Measurements from ENCODE around the gene PSMC3IP. TPM values are rescaled to one million over a fixed set of nuclear protein-coding genes. Genes with fewer than 3 reads are reported as not detected.
"Not testable (repeated sequence)": the region's sequence is repeated elsewhere in the genome, so short reads cannot be mapped to it uniquely, and the experiment has no call there.

Gene PSMC3IP
- 1 to 10 TPM in 1 of 2 donors, not detected in 1; 2.1 TPM for total RNA-seq

GRCh38 chr17:42577532-42578281 is at the start of gene PSMC3IP:
PSMC3IP (minus strand) TSS chr17:42577729; CDS start chr17:42577686, 43 bp downstream.
- H3K9me3 ChIP-seq, result no peaks in the 10 kb centered on the region
- peak in 2 of 3 donors; percentile 76 to 79 for TF ChIP-seq POLR2A (IDR thresholded peaks at IDR 0.05)
- TF ChIP-seq, protein P1, sequence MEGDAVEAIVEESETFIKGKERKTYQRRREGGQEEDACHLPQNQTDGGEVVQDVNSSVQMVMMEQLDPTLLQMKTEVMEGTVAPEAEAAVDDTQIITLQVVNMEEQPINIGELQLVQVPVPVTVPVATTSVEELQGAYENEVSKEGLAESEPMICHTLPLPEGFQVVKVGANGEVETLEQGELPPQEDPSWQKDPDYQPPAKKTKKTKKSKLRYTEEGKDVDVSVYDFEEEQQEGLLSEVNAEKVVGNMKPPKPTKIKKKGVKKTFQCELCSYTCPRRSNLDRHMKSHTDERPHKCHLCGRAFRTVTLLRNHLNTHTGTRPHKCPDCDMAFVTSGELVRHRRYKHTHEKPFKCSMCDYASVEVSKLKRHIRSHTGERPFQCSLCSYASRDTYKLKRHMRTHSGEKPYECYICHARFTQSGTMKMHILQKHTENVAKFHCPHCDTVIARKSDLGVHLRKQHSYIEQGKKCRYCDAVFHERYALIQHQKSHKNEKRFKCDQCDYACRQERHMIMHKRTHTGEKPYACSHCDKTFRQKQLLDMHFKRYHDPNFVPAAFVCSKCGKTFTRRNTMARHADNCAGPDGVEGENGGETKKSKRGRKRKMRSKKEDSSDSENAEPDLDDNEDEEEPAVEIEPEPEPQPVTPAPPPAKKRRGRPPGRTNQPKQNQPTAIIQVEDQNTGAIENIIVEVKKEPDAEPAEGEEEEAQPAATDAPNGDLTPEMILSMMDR (IDR thresholded peaks at IDR 0.05), result peak in 4 of 7 experiments; percentile 26 to 49 (median 42)
- intact Hi-C loops (cut with DNase I), result loop anchor here (5.0 kb wide), 1 partner anchor 105 kb away; the partner anchor contains the start of genes CCR10 and CNTNAP1
- H3K4me3 ChIP-seq, result peak within 1 kb of the TSS; percentile 38 to 43
- peaks cover 22% of the 10 kb centered on the region for H3K4me1 ChIP-seq
- peak; percentile 96 for ATAC-seq
- DNase-seq, result peak; percentile 95 to 96 (median 95)
- 1 to 2% methylated on average over 18 to 52 of the region's 52 CpGs for WGBS, 2 donors
- no peaks in the 10 kb centered on the region for H3K27me3 ChIP-seq
- peaks cover 14 to 27% of the 10 kb centered on the region in 2 donors for H3K36me3 ChIP-seq (replicated peaks in 1 of 2; ENCODE audit: insufficient read depth in 1 of 2, low read depth in 2 of 2)
- H3K27ac ChIP-seq, result peak within 1 kb of the TSS; percentile 63 to 92 (median 78)

GRCh38 chr17:42623732-42624596 is 46.4 kb upstream of the PSMC3IP start:
- H3K36me3 ChIP-seq (replicated peaks in 1 of 2; ENCODE audit: insufficient read depth in 1 of 2, low read depth in 2 of 2), result no peaks in the 10 kb centered on the region
- 40 to 43% methylated on average over 7 of the region's 7 CpGs for WGBS, 2 donors
- no peaks in the 10 kb centered on the region for H3K27me3 ChIP-seq
- no peak overlapping the region for H3K4me3 ChIP-seq
- DNase-seq, result peak; percentile 84 to 94 (median 91)
- peak; percentile 98 for ATAC-seq
- intact Hi-C loops (cut with DNase I), result no loop called here
- H3K27ac ChIP-seq, result peak overlapping the region; percentile 81 to 86 (median 84)
- TF ChIP-seq, protein P1 (IDR thresholded peaks at IDR 0.05), result peak in 2 of 7 experiments; percentile 33
- peak in 2 of 3 donors; percentile 37 to 48 for TF ChIP-seq POLR2A (IDR thresholded peaks at IDR 0.05)
- H3K9me3 ChIP-seq, result no peaks in the 10 kb centered on the region
- H3K4me1 ChIP-seq, result peaks cover 92% of the 10 kb centered on the region

DNA sequence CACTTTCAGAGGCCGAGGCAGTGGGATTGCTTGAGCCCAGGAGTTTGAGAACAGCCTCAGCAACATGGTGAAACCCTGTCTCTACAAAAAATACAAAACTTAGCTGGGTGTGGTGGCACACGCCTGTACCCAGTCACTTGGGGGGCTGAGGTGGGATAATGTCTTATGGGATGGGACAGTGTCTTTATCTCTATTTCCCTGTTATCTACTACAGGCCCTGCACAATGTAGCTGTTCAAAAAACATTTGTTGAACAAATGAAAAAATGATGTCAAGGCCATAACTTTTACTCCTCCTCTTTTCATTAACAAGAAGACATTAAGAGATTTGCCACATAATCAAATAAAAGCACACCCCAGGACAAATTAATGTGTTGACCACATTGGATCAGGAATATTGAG is 45.7 kb upstream of the PSMC3IP start:
- Histone ChIP-seq H3K27ac (peak overlapping the region in 3 of 4 donors; percentile 81 to 85 (median 82)), H3K9me3 (no peaks in the 10 kb centered on the region), H3K27me3 (no peaks in the 10 kb centered on the region), H3K4me3 (no peak overlapping the region), H3K36me3 (replicated peaks in 1 of 2; ENCODE audit: insufficient read depth in 1 of 2, low read depth in 2 of 2) (no peaks in the 10 kb centered on the region), H3K4me1 (peaks cover 92% of the 10 kb centered on the region)
- intact Hi-C loops (cut with DNase I), result no loop called here
- DNase-seq, result no peak
- ATAC-seq, result no peak
- 86 to 100% methylated on average over 2 of the region's 2 CpGs for WGBS, 2 donors
- TF ChIP-seq, protein P1 (IDR thresholded peaks at IDR 0.05), result no peak
- TF ChIP-seq POLR2A (IDR thresholded peaks at IDR 0.05), result no peak

GRCh38 chr17:42621987-42622386 is 44.5 kb upstream of the PSMC3IP start:
- H3K4me3 ChIP-seq; intact Hi-C loops (cut with DNase I); ATAC-seq; H3K36me3 ChIP-seq (replicated peaks in 1 of 2; ENCODE audit: insufficient read depth in 1 of 2, low read depth in 2 of 2); H3K27me3 ChIP-seq; DNase-seq; H3K9me3 ChIP-seq: not testable (repeated sequence)
- WGBS, 2 donors, result 92 to 100% methylated on average over 3 of the region's 3 CpGs
- H3K4me1 ChIP-seq, result peaks cover 91% of the 10 kb centered on the region
- H3K27ac ChIP-seq, result peak overlapping the region in 2 of 4 donors; percentile 21 to 34

Measured in body of pancreas (tissue), 4 donors.